HG03378 (cell line): Measurements from ENCODE around the gene PSMD1.
"Not testable (repeated sequence)": the region's sequence is repeated elsewhere in the genome, so short reads cannot be mapped to it uniquely, and the experiment has no call there.

ENCODE experiments used
- ATAC-seq: cut with Tn5 transposase; IDR thresholded peaks from one replicate; pipeline ENCODE4 v1.9.1; 2021; ENCODE audit warnings: mild to moderate bottlenecking, moderate library complexity; ENCODE audit not compliant: unreplicated experiment

Gene PSMD1

DNA sequence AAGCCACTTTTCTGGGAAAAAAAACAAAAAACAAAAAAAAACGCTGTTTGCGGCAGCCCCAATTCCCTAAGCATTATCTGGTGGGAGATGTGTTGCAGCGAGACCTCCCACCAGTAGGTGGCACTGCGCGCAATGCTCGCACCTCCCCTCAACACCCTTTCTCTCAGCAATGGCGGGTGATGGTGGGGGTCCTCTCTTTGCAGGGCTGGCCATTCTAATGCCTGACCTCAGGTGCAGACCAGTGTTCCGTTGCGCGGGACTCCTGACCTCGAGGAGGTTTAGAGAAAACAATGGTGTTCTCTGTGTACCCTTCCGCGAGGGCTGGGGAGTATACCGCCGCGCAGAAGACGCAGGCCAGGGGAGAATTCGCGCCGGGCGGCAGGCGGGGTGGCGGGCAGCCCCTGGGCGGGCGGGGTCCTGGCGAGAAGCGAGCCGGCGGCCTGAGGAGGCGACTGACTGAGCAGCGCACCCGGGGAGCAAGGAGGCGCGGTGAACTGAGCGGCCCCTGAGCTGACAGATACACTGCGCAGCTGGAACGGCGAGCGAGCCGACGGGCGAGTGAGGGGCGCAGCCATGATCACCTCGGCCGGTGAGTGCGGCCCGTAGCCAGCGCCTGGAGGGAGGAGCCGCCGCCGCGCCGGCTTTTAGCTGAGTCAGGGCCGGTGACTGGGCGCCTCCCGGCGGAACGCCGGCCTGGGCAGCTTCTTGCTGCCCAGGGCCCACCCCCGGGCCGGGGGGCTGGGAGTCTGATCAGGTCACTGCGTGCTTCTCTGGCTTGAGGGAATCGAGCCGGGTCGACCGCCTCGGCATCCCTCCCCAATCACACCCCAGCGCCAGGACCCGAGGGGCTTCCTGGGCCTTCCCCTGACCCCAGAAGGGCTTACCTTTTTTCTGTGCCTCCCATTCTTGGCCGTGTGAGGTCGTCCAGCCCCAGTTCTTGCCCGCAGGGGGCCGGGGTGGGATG lies at the start of gene PSMD1:
Gene PSMD1 (plus strand): TSS at position 415 of the 964 bp plus-strand sequence. CDS start 159 bp downstream, at position 574.
- ATAC-seq: peak; percentile 69

DNA sequence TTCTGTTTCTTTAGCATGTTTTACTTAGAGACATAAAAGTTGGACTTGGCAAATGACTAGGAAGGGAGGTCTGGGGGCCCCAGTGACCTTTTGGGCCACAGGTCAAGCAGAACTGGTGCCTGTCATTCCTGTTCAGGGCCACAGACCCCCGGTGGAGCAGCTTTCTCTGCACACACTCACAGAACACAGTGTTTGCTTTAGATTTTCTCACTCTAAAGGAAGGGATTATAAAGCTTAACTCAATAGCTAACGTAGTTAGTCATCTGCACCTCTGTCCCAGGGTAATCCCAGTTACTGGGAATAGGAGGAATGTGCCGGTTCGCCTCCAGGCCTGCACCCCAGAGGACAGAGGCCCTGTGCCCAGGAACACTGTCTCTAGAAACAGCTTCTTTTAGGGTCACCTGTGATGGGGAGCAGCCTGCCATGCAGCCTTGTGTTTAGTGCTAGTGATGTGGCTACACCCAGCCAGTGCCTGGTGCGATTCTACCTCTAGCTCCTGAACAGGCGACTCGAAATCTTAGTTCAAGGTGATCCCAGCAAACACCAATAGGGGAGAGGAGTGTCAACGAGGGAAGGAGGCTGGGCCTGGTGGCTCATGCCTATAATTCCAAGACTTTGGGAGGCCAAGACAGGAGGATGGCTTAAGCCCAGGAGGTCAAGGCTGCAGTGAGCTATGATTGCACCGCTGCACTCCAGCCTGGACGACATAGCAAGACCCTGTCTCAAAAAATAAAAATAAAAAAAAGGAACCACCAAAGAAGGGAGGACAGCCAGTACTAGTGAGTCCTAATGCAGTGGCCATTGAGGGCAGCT lies 49.2 kb upstream of the PSMD1 start:
- ATAC-seq: no peak

DNA sequence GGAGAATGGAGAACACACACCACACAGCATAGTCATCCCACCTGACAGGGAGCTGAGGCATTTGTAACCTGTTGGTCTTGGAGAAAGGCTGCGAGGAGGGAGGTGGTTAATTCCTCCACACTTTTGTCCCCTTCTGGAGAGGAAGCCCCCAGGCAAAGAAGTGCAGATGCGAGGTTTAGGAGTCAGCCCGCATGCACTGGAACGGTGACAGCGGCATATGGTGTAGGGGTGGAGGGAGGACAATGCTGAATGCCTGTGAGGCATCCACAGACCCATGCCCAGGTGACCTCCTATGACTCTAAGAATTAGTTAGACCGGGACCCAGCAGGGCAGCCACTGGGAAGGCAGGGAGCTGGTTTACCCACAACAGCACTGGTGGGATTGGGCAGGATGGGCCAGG lies 48.5 kb upstream of the PSMD1 start:
- no peak for ATAC-seq

DNA sequence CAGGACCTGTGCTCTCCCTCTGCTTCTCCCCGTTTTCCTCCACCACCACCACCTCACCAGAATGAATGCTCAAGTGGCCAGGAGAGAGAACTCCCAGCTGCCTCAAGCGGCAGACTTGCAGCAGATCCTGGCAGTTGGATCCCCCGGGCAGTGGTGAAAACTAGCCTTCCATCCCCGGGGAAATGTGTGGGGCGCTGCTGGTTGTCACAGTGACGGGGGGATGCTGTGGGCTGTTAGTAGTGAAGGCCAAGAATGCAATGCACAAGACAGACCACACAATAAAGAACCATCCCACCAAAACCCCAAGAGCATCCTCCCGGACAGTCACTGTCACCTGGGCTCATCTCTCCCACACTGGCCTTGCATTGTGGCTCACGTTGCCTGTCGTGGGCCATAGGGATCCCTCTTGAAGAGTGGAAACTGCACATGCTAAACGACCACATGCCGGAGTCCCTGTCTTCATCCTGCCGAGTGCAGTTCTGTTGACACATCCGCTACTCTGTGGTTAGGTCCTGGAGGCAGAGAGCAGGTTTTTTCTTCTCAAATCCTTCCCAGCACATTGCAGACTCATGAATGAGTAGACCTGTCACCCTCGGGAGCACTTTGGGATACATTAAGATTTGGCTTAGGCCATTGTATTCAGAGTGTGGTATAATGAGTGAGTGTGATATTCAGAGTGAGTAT lies 47.3 kb upstream of the PSMD1 start:
- ATAC-seq: no peak

DNA sequence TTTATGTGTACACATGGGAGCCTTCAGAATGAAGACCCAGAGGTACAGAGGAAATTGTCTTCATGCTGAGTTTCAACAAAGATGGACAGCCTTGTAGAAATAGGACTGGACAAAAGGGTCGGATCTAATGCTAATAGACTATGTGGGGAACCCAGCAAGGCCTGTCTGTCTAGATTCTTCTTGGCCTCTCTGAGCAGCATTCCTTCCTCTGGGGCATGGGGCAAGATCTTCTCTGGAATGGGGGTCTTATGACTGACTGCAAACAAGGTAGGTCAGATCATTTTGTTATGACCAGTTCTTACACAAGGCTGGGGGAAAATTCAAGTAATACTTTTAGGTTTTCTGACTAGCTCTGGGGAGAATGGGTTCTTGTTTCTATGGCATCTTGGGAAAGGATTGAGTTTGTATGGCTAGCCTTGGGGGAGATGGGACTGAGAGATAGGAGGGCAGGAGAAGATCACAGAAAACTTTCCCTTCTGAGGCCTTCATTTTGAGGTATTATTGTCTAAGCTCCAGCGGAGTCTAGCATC lies 46.4 kb upstream of the PSMD1 start:
- no peak for ATAC-seq

DNA sequence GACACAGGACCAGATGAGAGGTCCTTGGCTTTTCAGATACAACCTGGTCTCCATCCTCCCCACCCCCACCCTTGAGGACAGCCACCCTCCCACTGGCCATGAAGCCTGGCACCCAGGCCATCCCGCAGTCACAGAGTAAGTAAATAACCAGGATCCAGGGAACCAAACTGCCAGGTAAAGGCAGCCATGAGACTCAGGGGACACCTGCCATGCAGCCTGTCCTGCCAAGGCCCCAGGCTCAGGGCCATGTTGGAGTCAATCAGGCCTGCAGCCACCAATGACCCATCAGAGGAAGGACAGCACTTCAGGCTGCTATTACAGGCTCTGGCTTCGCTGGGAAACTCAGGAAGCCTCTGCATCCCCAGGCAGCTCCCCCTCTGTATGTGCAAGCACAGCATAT lies 45.1 kb upstream of the PSMD1 start:
- ATAC-seq: no peak

DNA sequence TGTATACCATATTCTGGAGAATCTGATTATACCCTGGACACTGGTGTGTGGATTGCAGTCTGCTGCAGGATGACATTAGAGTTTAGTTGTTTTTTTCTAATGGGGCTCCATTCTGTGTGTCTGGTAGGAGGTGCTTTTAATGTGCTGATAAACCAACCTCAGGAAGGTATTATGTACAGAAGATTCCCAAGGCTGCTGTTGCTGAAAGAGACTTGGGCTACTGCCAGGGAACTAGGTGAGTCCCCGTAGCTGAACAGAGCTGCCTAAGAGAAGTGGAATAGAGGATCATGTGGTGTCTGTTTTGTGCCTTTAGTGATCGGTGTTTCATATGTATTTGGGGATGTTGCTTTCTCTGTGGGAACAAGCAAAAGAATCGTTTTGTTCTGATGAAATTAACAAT lies 44.2 kb upstream of the PSMD1 start:
- no peak for ATAC-seq

DNA sequence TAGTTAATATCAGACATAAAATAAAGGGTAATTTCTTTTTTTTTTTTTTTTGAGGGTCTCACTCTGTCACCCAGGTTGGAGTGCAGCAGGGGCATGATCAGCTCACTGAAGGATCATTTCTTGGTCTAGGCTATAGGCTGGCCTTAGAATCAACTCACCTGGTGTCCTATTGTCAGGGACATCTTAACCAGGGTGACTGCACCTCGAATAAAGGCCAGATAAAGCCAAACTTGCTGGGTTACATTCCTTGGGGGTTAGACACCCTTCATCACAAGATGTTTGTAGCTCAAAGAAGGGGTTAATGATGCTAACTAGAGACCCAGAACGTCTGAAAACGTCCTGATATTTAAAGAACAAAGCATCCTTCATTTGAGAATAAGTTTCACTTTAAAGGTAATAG lies 42.8 kb upstream of the PSMD1 start:
- no peak for ATAC-seq

DNA sequence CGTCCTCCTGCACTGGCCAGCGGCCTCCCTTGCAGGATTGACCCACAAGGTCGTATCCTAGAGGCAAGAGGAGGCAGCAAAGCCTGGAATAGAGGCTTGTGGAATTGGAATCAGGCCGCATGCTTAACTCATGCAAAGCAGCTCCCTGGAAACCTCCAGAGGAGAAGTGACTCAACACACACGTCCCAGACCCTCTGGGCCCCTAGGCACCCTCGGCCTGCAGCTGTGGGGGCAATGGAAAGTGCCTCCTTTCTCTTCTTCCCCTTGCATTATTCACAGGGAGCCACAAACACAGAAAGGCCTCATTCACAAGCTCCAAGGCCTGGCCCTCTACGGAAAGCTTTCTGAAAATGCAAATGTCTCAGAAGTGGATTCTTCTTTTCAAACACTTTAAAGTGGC lies 41.2 kb upstream of the PSMD1 start:
- no peak for ATAC-seq

DNA sequence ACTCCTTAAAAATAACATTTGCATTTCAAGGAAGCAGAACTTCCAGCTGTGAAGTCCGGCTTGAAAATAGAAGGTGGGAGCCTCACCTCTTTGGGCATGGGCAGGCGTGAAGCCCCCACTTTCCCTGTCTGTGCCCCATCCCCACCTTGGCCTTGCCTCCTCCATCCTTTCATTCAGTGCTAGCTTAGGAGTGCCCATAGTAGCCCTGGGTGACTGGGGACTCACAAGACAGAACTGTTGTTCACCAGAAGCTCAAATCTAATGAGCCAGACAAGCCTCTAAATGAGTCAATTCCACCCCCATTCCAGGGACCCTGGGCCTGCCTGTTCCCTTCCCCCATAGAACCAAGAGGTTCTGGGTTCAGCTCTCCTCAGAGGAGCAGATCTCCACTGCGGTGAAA lies 40.7 kb upstream of the PSMD1 start:
- ATAC-seq: no peak

DNA sequence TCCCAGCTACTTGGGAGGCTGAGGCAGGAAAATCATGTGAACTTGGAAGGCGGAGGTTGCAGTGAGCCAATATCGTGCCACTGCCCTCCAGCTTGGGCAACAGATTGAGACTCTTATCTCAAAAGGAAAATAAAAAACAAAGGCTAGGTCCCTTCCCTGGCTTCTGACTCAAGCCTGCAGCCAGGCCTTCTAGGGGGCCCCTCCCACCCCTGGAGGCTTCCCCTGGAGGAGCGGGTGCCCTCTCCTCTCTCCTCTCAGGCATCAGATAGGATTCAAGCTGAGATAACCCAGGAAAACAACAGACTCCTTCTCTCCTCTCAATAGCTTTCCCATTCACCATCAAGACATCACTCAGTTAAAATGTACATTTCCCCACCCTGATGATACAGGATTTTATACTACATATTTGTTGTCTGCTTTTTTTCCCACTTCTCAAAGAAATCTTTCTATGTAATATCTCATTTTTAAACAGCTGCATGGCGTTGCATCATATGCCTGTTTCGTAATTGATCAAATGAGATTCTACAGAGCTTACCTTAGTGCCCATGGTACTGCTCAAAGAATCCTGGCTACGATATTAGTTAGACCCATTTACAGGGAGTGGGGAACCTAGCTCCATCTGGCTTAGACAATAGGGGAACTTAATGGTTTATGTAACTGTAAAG lies 40.0 kb upstream of the PSMD1 start:
- no peak for ATAC-seq

DNA sequence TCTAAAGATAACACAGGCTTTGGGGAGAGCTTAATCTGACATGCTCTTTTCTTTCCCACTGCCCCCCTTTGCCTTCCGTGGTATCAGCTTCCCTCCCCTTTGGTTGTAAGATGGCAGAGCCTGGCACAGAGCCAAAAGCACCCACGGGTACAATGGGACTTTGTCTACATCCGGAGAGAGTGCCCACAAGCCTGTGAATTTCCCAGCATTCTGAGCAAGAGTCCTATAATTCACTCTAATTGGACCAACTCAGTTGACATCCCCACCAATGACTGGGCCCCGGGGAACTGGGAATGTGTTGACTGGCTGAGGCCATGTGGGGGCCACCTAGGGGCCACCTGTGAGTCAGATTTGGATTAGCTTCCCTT lies 39.5 kb upstream of the PSMD1 start:
- ATAC-seq: no peak

DNA sequence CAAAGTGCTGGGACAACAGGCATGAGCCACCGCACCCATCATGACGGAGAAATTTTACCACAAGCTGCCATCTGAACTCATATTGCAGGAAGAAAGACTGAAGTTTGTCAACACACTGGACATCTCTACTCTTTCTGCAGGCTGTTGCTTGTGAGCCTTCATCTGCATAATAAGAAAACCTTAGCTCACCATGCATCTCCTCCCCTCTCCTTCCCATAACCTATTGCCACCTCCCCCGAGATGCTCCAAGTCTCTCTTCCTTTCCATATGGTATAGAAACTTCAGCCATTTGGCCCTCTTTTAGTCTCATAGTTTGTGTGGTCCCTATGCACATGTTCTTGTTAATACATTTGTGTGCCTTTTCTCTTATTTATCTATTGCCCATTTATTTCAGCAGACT lies 38.5 kb upstream of the PSMD1 start:
- no peak for ATAC-seq

DNA sequence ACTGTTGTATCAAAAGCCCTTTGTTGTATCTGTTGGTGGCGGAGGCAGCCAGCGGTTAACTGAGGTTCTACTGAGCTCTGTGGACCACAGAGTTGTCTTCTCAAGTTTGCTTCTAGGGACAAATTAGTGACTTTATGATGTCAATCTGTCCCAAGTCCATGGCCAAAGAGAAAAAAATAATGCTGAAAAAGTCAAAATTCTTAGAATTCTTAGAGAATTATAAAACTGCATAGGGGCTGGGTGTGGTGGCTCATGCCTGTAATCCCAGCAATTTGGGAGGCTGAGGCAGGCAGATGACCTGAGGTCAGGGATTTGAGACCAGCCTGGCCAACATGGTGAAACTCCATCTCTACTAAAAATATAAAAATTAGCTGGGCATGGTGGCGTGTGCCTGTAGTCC lies 31.6 kb upstream of the PSMD1 start:
- ATAC-seq: not testable (repeated sequence)

DNA sequence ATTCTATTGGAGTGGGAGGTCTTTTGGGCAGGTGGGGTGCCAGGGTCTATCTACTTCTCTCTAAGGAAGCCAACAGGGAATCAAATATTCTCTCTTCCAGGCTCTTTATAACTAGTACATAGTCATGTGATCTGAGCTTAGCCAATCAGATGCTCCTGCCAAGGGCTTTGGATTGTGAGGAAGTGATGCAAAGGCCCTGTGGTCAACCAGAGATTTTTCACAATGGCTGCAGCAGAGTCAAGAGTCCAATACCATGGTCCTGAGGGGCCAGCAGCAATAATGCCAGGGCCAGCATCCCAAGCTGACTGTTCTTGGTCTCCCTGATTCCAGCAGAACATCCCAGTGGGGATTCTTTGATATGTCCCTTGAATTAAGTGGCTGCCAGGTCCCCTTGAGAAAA lies 27.8 kb upstream of the PSMD1 start:
- no peak for ATAC-seq

DNA sequence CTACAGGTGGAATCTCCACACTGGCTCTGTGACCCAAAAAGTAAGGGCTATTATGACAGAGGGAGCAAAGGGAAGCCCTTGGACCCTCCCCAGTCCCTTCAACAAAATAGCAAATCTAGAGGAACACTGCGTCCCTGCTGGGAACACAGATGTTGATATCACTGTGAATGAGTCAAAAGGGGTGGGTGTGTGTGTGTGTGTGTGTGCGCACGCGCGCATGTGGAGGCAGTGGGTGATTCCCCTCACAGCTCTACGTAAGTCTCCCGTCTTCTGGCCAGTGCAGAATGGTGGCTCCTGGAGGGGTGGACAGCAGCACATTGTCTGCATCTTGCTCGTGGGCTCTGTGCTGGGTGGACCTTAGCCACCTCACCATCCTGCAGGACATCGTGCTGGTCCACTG lies 27.1 kb upstream of the PSMD1 start:
- no peak for ATAC-seq

DNA sequence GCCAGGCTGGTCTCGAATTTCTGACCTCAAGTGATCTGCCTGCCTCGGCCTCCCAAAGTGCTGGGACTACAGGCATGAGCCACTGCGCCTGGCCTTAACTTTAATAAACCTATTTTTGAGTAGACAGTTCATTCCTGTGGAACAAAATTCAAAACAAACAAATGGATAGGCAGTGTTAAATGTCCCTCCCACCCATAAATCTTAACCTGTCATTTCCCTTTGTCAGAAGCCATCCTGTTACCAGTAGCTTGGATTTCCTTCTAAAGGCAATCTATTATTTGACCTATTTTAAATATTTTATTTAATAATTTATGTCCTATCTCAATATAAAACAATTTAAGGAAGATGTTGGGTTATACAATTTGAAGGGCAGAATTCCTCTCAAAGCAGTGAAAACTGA lies 25.9 kb upstream of the PSMD1 start:
- no peak for ATAC-seq

DNA sequence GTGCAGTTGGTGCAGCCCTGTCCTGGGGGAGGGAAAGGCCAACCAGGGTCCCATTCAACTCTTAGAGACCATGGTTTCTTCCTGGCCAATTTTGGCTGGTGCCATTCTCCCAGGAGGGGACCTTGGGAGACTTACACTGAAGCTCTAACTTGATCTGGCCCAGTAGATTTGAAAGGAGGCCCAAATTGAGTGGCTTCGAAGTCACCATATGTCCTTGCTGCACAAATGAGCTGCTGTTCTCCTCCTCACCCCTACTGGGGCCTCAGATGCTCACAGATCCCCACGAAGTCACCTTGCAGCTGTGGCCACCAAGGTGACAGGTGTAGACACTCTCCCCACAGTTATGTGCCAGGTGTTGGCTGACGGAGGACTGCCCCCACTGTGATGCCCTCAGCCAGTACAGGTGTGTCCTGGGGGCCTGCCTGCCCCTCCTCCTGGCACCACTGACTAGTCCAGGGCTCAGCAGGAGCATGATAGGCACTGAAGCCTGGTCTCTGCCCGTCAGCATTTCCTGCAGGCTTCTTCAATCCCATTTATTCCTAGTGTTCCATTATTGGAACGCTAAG lies 24.0 kb upstream of the PSMD1 start:
- ATAC-seq: no peak

DNA sequence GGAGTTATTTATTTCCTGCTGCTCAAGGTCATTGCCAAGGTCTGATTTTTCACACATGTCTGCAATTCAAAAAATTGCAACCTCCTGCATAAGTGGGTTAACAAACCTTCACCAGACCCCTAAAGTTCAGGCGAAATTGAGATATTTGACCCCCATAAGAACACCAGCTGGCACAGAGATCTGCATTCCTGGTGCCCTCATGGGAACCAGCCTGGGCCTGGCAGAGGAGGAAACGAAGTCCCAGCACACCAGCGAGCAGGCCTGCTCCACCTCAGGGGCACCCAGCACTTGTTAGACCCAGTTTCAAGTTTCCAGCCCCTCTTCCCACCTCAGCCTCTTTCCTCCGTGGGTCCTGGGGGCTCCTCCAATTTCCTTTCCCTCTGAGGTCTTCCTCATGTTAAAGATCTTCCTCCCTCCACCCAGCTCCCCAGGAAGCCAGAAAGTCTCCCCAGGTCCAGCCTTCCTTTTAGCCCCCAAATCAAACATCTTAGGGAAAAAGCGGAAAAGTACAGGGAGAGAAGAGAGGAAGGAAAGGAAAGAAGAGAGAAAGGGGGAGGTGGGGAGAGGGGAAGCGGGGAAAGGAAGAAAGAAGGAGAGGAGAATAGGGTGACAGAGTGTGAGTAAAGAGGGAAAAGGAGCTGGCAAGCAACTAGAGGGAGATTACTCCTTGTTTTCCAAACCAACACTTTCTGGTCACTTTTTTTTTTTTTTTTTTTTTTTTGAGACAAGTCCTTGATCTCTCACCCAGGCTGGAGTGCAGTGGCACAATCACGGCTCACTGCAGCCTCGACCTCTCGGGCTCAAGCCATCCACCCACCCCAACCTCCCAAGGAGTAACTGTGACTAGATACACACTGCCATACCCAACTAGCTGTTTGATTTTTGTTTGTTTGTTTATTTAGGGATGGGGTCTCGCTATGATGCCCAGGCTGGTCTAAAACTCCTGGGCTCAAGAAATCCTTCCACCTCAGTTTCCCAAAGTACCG lies 23.2 kb upstream of the PSMD1 start:
- no peak for ATAC-seq
